Chondrocyte (in vitro differentiated cells): ENCODE measurements around the gene NPC1. TPM values are rescaled to one million over a fixed set of nuclear protein-coding genes. Genes with fewer than 3 reads are reported as not detected.

ENCODE experiments used
- DNase-seq: peaks from one replicate; pipeline ENCODE4 v3.0.0; 2021; ENCODE audit warnings: mixed read lengths, low spot score
- H3K27ac Mint-ChIP-seq: one replicate; pipeline ENCODE4 v1.8.0; 2021; ENCODE audit warnings: mild to moderate bottlenecking, moderate library complexity, mixed read lengths; ENCODE audit not compliant: unreplicated experiment
- H3K27me3 Mint-ChIP-seq: 2 replicates; pipeline ENCODE4 v1.8.0; 2021; ENCODE audit warnings: low read depth, mixed read lengths
- H3K36me3 Mint-ChIP-seq: 2 replicates; pipeline ENCODE4 v1.8.0; 2021; ENCODE audit warnings: low read depth, mixed read lengths
- H3K4me1 Mint-ChIP-seq: 2 replicates; pipeline ENCODE4 v1.8.0; 2021; ENCODE audit warnings: low read depth, mild to moderate bottlenecking, mixed read lengths
- H3K4me3 Mint-ChIP-seq: one replicate; pipeline ENCODE4 v1.8.0; 2021; ENCODE audit warnings: mild to moderate bottlenecking, moderate library complexity, mixed read lengths; ENCODE audit not compliant: unreplicated experiment
- H3K9me3 Mint-ChIP-seq: 2 replicates; pipeline ENCODE4 v1.8.0; 2021; ENCODE audit warnings: low read depth, mixed read lengths
- CTCF ChIP-seq: fragments of 200-600 bp; sonication (generic); IDR thresholded peaks from 2 replicates; pipeline ENCODE4 v1.5.0; 2021; ENCODE audit warnings: antibody characterized with exemption, mild to moderate bottlenecking, moderate library complexity
- long read RNA-seq: library from polyadenylated mRNA; stranded (forward); transcript quantifications from one replicate; pipeline ENCODE4 v2.0.0, GENCODE V29; 2021
- total RNA-seq: library from RNA; stranded (reverse); gene quantifications from 3 replicates; pipeline ENCODE4 v1.2.1, GENCODE V29; 2021

Gene NPC1
- 31.4 to 48.2 TPM (median 45.5 TPM) in 3 replicates for total RNA-seq
- long read RNA-seq, full-length matches to known transcripts = 38 of 74 reads
- long read RNA-seq, partial matches to known transcripts = 16 of 74 reads
- long read RNA-seq, other reads (novel, unspliced or antisense) = 20 of 74 reads

DNA sequence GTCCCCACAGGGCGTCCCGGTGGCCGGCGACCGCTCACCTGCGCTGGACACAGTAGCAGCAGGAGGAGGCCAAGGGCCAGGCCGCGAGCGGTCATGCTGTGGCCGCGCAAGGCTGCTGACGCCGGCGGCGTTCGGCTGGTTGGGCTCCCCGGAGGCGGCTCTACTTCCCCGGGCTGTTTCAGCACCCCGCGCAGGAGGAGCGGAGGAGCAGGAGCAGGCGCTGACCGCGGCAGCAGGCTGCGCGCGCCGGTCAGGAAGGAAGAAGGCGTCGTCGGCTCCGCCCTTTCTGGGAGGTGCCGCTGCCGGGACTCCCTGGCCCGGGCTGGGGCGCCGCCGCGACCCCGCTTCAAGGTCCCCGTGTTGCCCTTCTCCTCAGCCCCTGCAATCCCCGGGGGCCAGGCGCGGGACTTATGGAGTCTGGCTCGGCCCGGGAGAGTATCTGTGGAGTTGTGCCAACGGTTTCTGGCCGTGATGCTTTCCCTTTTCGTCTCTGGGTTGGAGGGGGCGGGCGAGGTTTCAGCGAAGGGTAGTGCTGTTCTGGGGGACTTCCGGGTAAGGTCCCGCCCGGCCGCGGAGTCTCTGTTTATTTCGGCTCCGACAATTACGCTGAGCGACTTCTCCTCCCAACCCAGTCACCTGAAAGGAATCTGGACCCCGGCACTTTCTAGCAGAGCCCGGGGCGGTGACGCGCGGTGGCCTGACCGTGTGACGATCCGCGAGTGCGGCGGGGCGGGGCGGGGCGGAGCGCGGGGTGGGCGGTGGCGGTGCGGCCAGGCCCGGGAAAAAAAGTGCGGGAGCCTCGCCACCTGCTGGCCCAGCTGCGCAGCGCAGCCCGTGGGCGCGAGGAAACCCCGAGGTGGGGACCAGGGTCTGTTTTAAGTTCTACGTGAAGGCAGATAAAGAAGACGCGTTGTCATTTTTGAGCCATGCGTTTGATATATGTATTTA, at the start of gene NPC1:
Gene NPC1 (minus strand): TSS at position 258 of the 948 bp plus-strand sequence. CDS start 163 bp downstream, at position 95.
- Mint-ChIP-seq H3K4me3 (peak within 1 kb of the TSS; percentile 94), H3K9me3 (no peaks in the 10 kb centered on the region), H3K36me3 (no peaks in the 10 kb centered on the region), H3K27me3 (no peaks in the 10 kb centered on the region), H3K27ac (peak within 1 kb of the TSS; percentile 99), H3K4me1 (peaks cover 50% of the 10 kb centered on the region)
- peak; percentile 95 for TF ChIP-seq CTCF
- DNase-seq = peak; percentile 98

DNA sequence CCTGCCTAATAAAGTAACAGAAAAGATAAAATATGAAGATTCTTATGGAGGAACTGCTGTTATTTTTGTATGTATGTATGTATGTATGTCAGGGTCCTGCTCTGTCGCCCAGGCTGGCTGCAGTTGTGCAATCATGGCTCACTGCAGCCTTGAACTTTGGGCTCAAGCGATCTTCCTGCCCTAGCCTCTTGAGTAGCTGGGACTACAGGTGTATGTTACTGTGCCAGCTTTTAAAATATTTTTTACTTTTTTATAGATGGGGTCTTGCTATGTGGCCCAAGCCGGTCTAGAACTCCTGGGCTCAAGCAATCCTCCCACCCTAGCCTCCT, 49.7 kb upstream of the NPC1 start:
- TF ChIP-seq CTCF = no peak
- H3K27ac Mint-ChIP-seq = no peak overlapping the region
- peaks cover 10% of the 10 kb centered on the region for H3K4me1 Mint-ChIP-seq
- no peak overlapping the region for H3K4me3 Mint-ChIP-seq
- no peaks in the 10 kb centered on the region for H3K36me3 Mint-ChIP-seq
- H3K27me3 Mint-ChIP-seq = peaks cover 6% of the 10 kb centered on the region
- no peak for DNase-seq
- H3K9me3 Mint-ChIP-seq = no peaks in the 10 kb centered on the region

DNA sequence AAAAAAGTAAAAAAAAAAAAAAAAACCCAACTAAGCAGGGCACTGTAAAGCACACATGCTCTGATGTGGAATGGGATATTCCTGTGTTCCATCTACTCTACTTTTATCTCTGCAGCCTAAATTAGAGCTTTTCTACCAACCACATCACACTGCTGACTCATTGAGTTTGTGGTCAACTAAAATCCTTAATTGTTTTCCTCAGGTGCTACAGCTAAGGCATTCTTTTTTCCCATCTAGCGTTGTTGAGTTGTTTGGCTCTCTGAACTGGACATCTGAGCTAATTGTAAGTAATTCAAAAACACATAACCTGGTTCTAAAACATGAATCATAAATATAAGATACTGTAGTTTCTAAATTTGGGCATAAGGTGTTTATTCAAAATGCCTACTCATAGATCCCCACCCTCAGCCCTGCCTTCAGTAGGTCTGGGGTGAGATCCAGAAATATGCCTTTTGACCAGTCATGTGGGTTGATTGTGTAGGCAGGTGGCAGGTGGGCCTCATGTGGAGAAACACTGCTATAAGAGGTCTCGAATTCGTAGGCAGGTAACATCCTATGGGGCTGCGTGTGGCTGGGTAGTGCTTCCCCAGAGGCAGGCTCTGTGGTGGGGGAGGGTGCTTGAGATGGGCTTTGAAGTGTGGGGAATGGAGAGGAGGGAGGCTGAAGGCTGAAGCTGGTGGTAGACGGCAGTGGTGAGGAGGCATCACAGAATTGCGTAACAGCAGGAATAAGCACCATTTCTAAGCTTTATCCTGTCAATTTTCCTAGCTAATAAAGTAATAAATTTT, 49.2 kb upstream of the NPC1 start:
- Mint-ChIP-seq H3K27me3 (peaks cover 6% of the 10 kb centered on the region), H3K36me3 (no peaks in the 10 kb centered on the region), H3K27ac (no peak overlapping the region), H3K4me3 (no peak overlapping the region), H3K9me3 (no peaks in the 10 kb centered on the region), H3K4me1 (peaks cover 10% of the 10 kb centered on the region)
- no peak for TF ChIP-seq CTCF
- no peak for DNase-seq

DNA sequence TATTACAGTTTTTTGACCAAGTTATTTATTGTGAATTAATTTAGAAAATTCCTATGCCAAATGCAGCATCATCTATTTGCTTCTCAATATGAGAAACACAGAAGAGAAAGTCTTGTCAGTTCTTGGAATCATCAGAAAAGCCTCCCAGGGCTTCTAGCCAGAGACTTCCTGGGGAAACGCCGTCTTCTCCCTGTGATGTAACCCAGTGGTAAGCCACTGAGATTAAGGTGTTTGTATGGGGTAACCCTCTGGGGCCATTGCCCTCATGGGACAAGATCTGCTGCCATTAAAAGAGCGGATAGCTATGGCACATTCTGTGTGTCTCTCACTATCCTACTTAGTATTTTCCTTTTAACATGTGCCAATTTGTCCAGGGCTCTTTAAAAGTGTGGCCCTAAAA, 48.4 kb upstream of the NPC1 start:
- TF ChIP-seq CTCF = no peak
- no peak overlapping the region for H3K27ac Mint-ChIP-seq
- H3K4me3 Mint-ChIP-seq = no peak overlapping the region
- peaks cover 10% of the 10 kb centered on the region for H3K4me1 Mint-ChIP-seq
- DNase-seq = no peak
- no peaks in the 10 kb centered on the region for H3K36me3 Mint-ChIP-seq
- no peaks in the 10 kb centered on the region for H3K9me3 Mint-ChIP-seq
- H3K27me3 Mint-ChIP-seq = peaks cover 6% of the 10 kb centered on the region

GRCh38 chr18:23632615-23633014, 46.3 kb upstream of the NPC1 start:
- peaks cover 6% of the 10 kb centered on the region for H3K27me3 Mint-ChIP-seq
- H3K36me3 Mint-ChIP-seq = no peaks in the 10 kb centered on the region
- H3K27ac Mint-ChIP-seq = no peak overlapping the region
- DNase-seq = no peak
- H3K9me3 Mint-ChIP-seq = no peaks in the 10 kb centered on the region
- no peak for TF ChIP-seq CTCF
- H3K4me1 Mint-ChIP-seq = peaks cover 12% of the 10 kb centered on the region
- H3K4me3 Mint-ChIP-seq = no peak overlapping the region
